Endothelial cell of umbilical vein (primary cell): Measurements from ENCODE around the gene DNASE1. TPM values are rescaled to one million over a fixed set of nuclear protein-coding genes. Genes with fewer than 3 reads are reported as not detected.

Source experiments
- BruUV-seq: library from RNA; stranded (reverse); fragments of 400-500 nt; replicated peaks from 2 replicates; lab custom pipeline; 2021; lab: Mats Ljungman, UMichigan
- CTCF ChIA-PET: fragments of 300-600, 350-600 bp; sonication (Branson Sonifier 250); formaldehyde crosslinking; loops from one replicate; lab custom pipeline; 2021; ENCODE audit warnings: antibody characterized with exemption, inconsistent platforms; lab: Charles Lee
- POLR2A ChIA-PET: fragments of 300-600, 350-600 bp; sonication (Branson Sonifier 250); formaldehyde crosslinking; loops from one replicate; lab custom pipeline; 2021; ENCODE audit warnings: antibody characterized with exemption, inconsistent platforms; lab: Charles Lee
- DNase-seq: peaks from one replicate; pipeline ENCODE4 v3.0.0-alpha.2; 2011; ENCODE audit warnings: low read depth, low spot score
- FAIRE-seq: peaks from 2 replicates; lab custom pipeline; 2011; peaks lifted over from hg19 to GRCh38; lab: Jason Lieb, UNC
- H2AFZ ChIP-seq: 2 replicates; pipeline ENCODE4 v1.6.0; 2012; ENCODE audit warnings: low read depth, low read length, control low read depth, inconsistent platforms
- H3K27ac ChIP-seq: 2 replicates; pipeline ENCODE4 v1.5.1; 2011; ENCODE audit warnings: low read depth, mild to moderate bottlenecking, control low read depth, low read length, moderate library complexity; ENCODE audit not compliant: insufficient read depth
- H3K27me3 ChIP-seq, 2 experiments: 2 replicates each; pipeline versions ENCODE4 v1.6.0 to v1.6.1; 2011; ENCODE audit warnings: low read length in 2 of 2, mixed read lengths in 1 of 2; ENCODE audit not compliant: control insufficient read depth in 2 of 2, insufficient read depth in 2 of 2
- H3K36me3 ChIP-seq, 2 experiments: 2 replicates in 1 of 2; 3 replicates in 1 of 2; pipeline ENCODE4 v1.5.1; 2011; ENCODE audit warnings: low read length in 2 of 2, mild to moderate bottlenecking in 1 of 2, moderate library complexity in 1 of 2; ENCODE audit not compliant: control insufficient read depth in 2 of 2, insufficient read depth in 2 of 2; ENCODE audit errors: extremely low read depth in 1 of 2
- H3K4me1 ChIP-seq: 3 replicates; pipeline ENCODE4 v1.5.1; 2011; ENCODE audit warnings: mild to moderate bottlenecking, low read length; ENCODE audit not compliant: control insufficient read depth, insufficient read depth; ENCODE audit errors: extremely low read depth
- H3K4me2 ChIP-seq: 2 replicates; pipeline ENCODE4 v1.6.1; 2011; ENCODE audit warnings: low read length, control low read depth, mixed read lengths; ENCODE audit not compliant: insufficient read depth
- H3K4me3 ChIP-seq, 3 experiments: fragments of 200-600 bp in 1 of 3; sonication (generic), shearing (Covaris generic) in 1 of 3; replicated peaks in 1 of 3; 2 replicates each; pipeline ENCODE4 v1.5.1; 2011 to 2016; ENCODE audit warnings: control low read depth in 3 of 3, low read length in 3 of 3, mild to moderate bottlenecking in 2 of 3, inconsistent platforms in 1 of 3, low read depth in 1 of 3, moderate library complexity in 1 of 3; ENCODE audit not compliant: insufficient read depth in 1 of 3
- H3K79me2 ChIP-seq: 2 replicates; pipeline ENCODE4 v1.6.0; 2012; ENCODE audit warnings: low read length, inconsistent platforms; ENCODE audit not compliant: control insufficient read depth, insufficient read depth
- H3K9ac ChIP-seq: replicated peaks from 2 replicates; pipeline ENCODE3; 2011; ENCODE audit warnings: low read length, control low read depth; ENCODE audit not compliant: insufficient read depth; ENCODE audit errors: extremely low read depth
- H3K9me1 ChIP-seq: replicated peaks from 3 replicates; pipeline ENCODE4 v1.6.0; 2011; ENCODE audit warnings: mild to moderate bottlenecking, low read length; ENCODE audit not compliant: control insufficient read depth, insufficient read depth; ENCODE audit errors: extremely low read depth
- H3K9me3 ChIP-seq: replicated peaks from 2 replicates; pipeline ENCODE4 v1.5.1; 2012; ENCODE audit warnings: low read length, inconsistent platforms; ENCODE audit not compliant: control insufficient read depth, insufficient read depth
- H4K20me1 ChIP-seq: replicated peaks from 2 replicates; pipeline ENCODE3; 2011; ENCODE audit warnings: mild to moderate bottlenecking, low read length; ENCODE audit not compliant: control insufficient read depth, insufficient read depth; ENCODE audit errors: extremely low read depth
- CTCF ChIP-seq, 2 donors: IDR thresholded peaks; 1 replicate in 1 of 2; 2 replicates in 1 of 2; pipeline ENCODE4 v1.5.1; 2011; ENCODE audit warnings: low read length in 2 of 2, mild to moderate bottlenecking in 2 of 2, moderate library complexity in 2 of 2, control low read depth in 1 of 2, inconsistent platforms in 1 of 2, low read depth in 1 of 2; ENCODE audit not compliant: insufficient read depth in 1 of 2; ENCODE audit errors: extremely low read depth in 1 of 2
- EZH2 ChIP-seq: IDR thresholded peaks from 2 replicates; pipeline ENCODE4 v1.6.1; 2012; ENCODE audit warnings: borderline replicate concordance, low read depth, mild to moderate bottlenecking, moderate library complexity, low read length, inconsistent platforms; ENCODE audit not compliant: severe bottlenecking
- FOS ChIP-seq: IDR thresholded peaks from 2 replicates; pipeline ENCODE4 v1.6.1; 2011; ENCODE audit warnings: mild to moderate bottlenecking, low read length, moderate library complexity, borderline replicate concordance; ENCODE audit not compliant: insufficient read depth
- GATA2 ChIP-seq: IDR thresholded peaks from 2 replicates; pipeline ENCODE4 v1.7.0; 2011; ENCODE audit warnings: low read depth, mild to moderate bottlenecking, moderate library complexity, mixed read lengths, low read length; ENCODE audit not compliant: insufficient read length, insufficient read depth
- JUN ChIP-seq: IDR thresholded peaks from 2 replicates; pipeline ENCODE4 v1.6.1; 2011; ENCODE audit warnings: borderline replicate concordance, low read depth; ENCODE audit not compliant: insufficient read length, insufficient read depth
- MAX ChIP-seq: IDR thresholded peaks from 2 replicates; pipeline ENCODE4 v1.6.1; 2011; ENCODE audit not compliant: insufficient read depth, insufficient read length
- MYC ChIP-seq: IDR thresholded peaks from one replicate; pipeline ENCODE4 v1.6.1; 2011; ENCODE audit warnings: mild to moderate bottlenecking, low read depth, low read length
- POLR2A ChIP-seq: IDR thresholded peaks from 2 replicates; pipeline ENCODE4 v1.6.1; 2012; ENCODE audit warnings: low read depth, mild to moderate bottlenecking, control low read depth, low read length
- POLR2AphosphoS5 ChIP-seq: IDR thresholded peaks from 2 replicates; pipeline ENCODE4 v1.6.1; 2012; ENCODE audit warnings: low read depth, mild to moderate bottlenecking, control low read depth, low read length, moderate library complexity; ENCODE audit not compliant: insufficient read depth
- dilution Hi-C: fragments of 300-500 bp; cut with MboI; formaldehyde crosslinking; loops from one replicate; pipeline ENCODE4 v1.15.0; 2019; ENCODE audit warnings: low sequenced_read_pairs; ENCODE audit not compliant: extremely low pct_ligation_motif_present
- intact Hi-C: fragments of 100-400 bp; cut with micrococcal nuclease; formaldehyde crosslinking; loops from one replicate; pipeline ENCODE4 v1.10.0; 2022
- polyA plus RNA-seq, 4 experiments: library from polyadenylated mRNA; depleted of rRNA in 3 of 4; stranded (reverse) in 3 of 4; unstranded in 1 of 4; fragments of >200 nt; gene quantifications; 2 replicates each; pipeline versions ENCODE4 v1.2.1 to v1.2.3, GENCODE V29; 2011 to 2012; ENCODE audit warnings: missing spikeins in 1 of 4
- total RNA-seq: library from RNA; stranded (reverse); gene quantifications from 2 replicates; pipeline ENCODE4 v1.2.3, GENCODE V29; 2021

DNASE1 gene
- total and polyA plus RNA-seq, 2 donors (not counting 3 experiments of a cell fraction or from before 2014, with no cell fraction given): 11.1 to 13.5 TPM

- DNase-seq (no peak), FAIRE-seq (no peak)
- Histone ChIP-seq H3K4me3 (no peak overlapping the region), H3K4me2 (no peak overlapping the region), H3K9me3 (no peaks in the 10 kb centered on the region), H3K79me2 (peaks cover 5% of the 10 kb centered on the region), H3K9ac (no peak overlapping the region), H3K27ac (no peak overlapping the region), H3K27me3 (no peaks in the 10 kb centered on the region), H3K4me1 (peaks cover 6% of the 10 kb centered on the region), H3K36me3 (no peaks in the 10 kb centered on the region), H2AFZ (no peak overlapping the region), H3K9me1 (no peaks in the 10 kb centered on the region), H4K20me1 (no peaks in the 10 kb centered on the region)
- ChIA-PET POLR2A (no interaction called here), CTCF (interaction anchor here (0.8 kb wide), 1 partner anchor 70 kb away, joined by 3 read pairs; no protein-coding TSS in a partner anchor)
- BruUV-seq: no TSS peak
- intact Hi-C loops: no loop called here
- dilution Hi-C loops: no loop called here
- TF ChIP-seq POLR2A: no peak
- TF ChIP-seq MYC: no peak
- no peak for TF ChIP-seq EZH2
- no peak for TF ChIP-seq MAX
- no peak for TF ChIP-seq FOS
These were observed 47.3 kb upstream of the DNASE1 start for GRCh38 chr16:3607161-3607560.

GRCh38 chr16:3607634-3608033 lies 46.9 kb upstream of the DNASE1 start:
- Histone ChIP-seq H2AFZ (no peak overlapping the region), H3K27me3 (no peaks in the 10 kb centered on the region), H4K20me1 (no peaks in the 10 kb centered on the region), H3K36me3 (no peaks in the 10 kb centered on the region), H3K79me2 (peaks cover 10% of the 10 kb centered on the region), H3K9me3 (no peaks in the 10 kb centered on the region), H3K4me2 (no peak overlapping the region), H3K4me1 (peaks cover 8% of the 10 kb centered on the region), H3K9me1 (no peaks in the 10 kb centered on the region), H3K27ac (no peak overlapping the region), H3K9ac (no peak overlapping the region), H3K4me3 (no peak overlapping the region)
- no TSS peak for BruUV-seq
- TF ChIP-seq POLR2AphosphoS5 (no peak), GATA2 (no peak), MAX (no peak), CTCF (IDR thresholded peaks at IDR 0.05; ENCODE audit: extremely low read depth in 1 of 2, insufficient read depth in 1 of 2, low read depth in 1 of 2, low read length in 2 of 2) (no peak), JUN (no peak), MYC (no peak), EZH2 (no peak), FOS (no peak), POLR2A (no peak)
- intact Hi-C loops: no loop called here
- POLR2A ChIA-PET: no interaction called here
- DNase-seq (no peak), FAIRE-seq (no peak)
- CTCF ChIA-PET: interaction anchor here (0.8 kb wide), 1 partner anchor 70 kb away, joined by 3 read pairs; no protein-coding TSS in a partner anchor
- dilution Hi-C loops: no loop called here
